GM23338 (cell line): ENCODE measurements around the gene CNTN5. TPM values are rescaled to one million over a fixed set of nuclear protein-coding genes. Genes with fewer than 3 reads are reported as not detected.

Experiments used
- ATAC-seq: fragments of 200-7000 bp; cut with Tn5 transposase; 3 replicates; pipeline ENCODE4 v1.9.1; 2020
- DNase-seq: peaks from one replicate; pipeline ENCODE4 v3.0.0-alpha.2; 2015; ENCODE audit warnings: low spot score
- H2AFZ ChIP-seq: fragments of 200-600 bp; sonication (generic); 2 replicates; pipeline ENCODE4 v1.8.0; 2016; ENCODE audit warnings: antibody characterized with exemption, mild to moderate bottlenecking, moderate library complexity
- H3F3A ChIP-seq: fragments of 200-600 bp; sonication (generic); replicated peaks from 2 replicates; pipeline ENCODE4 v1.8.0; 2017; ENCODE audit warnings: antibody characterized with exemption, mixed run types, low read depth
- H3K27ac ChIP-seq: fragments of 200-600 bp; sonication (generic); 2 replicates; pipeline ENCODE4 v1.6.1; 2016; ENCODE audit warnings: low read depth
- H3K27me3 ChIP-seq: fragments of 200-600 bp; sonication (generic); 2 replicates; pipeline ENCODE4 v1.8.0; 2016; ENCODE audit warnings: mild to moderate bottlenecking, mixed run types, moderate library complexity; ENCODE audit not compliant: insufficient read depth
- H3K36me3 ChIP-seq: fragments of 200-600 bp; sonication (generic); 2 replicates; pipeline ENCODE4 v1.8.0; 2016; ENCODE audit warnings: mild to moderate bottlenecking; ENCODE audit not compliant: insufficient read depth
- H3K4me1 ChIP-seq: fragments of 200-600 bp; sonication (generic); 2 replicates; pipeline ENCODE4 v1.8.0; 2016; ENCODE audit warnings: mild to moderate bottlenecking, moderate library complexity; ENCODE audit not compliant: insufficient read depth
- H3K4me2 ChIP-seq: fragments of 200-600 bp; sonication (generic); 2 replicates; pipeline ENCODE4 v1.7.1; 2017; ENCODE audit warnings: mixed run types
- H3K4me3 ChIP-seq: fragments of 200-600 bp; sonication (generic); 2 replicates; pipeline ENCODE4 v1.6.1; 2016; ENCODE audit warnings: mixed run types
- H3K79me2 ChIP-seq: fragments of 200-600 bp; sonication (generic); replicated peaks from 2 replicates; pipeline ENCODE4 v1.8.0; 2017; ENCODE audit warnings: mild to moderate bottlenecking; ENCODE audit not compliant: insufficient read depth
- H3K9me2 ChIP-seq: fragments of 200-600 bp; sonication (generic); 2 replicates; pipeline ENCODE4 v1.8.0; 2017; ENCODE audit not compliant: insufficient read depth
- H4K20me1 ChIP-seq: fragments of 200-600 bp; sonication (generic); replicated peaks from 2 replicates; pipeline ENCODE4 v1.8.0; 2017; ENCODE audit warnings: mild to moderate bottlenecking; ENCODE audit not compliant: insufficient read depth
- H3K27ac Mint-ChIP-seq: 2 replicates; pipeline ENCODE4 v1.8.0; 2020; ENCODE audit warnings: inconsistent platforms, mild to moderate bottlenecking, moderate library complexity, mixed read lengths
- H3K27me3 Mint-ChIP-seq: 3 replicates; pipeline ENCODE4 v1.8.0; 2022; ENCODE audit warnings: low read depth, mild to moderate bottlenecking, moderate library complexity, mixed read lengths, inconsistent platforms; ENCODE audit not compliant: insufficient read depth, poor library complexity
- H3K36me3 Mint-ChIP-seq: 3 replicates; pipeline ENCODE4 v1.8.0; 2021; ENCODE audit warnings: low read depth, mild to moderate bottlenecking, inconsistent platforms, moderate library complexity, mixed read lengths
- H3K4me1 Mint-ChIP-seq: 3 replicates; pipeline ENCODE4 v1.8.0; 2020; ENCODE audit warnings: mild to moderate bottlenecking, inconsistent platforms, mixed read lengths
- H3K4me3 Mint-ChIP-seq: 3 replicates; pipeline ENCODE4 v1.8.0; 2021; ENCODE audit warnings: moderate library complexity, mild to moderate bottlenecking, inconsistent platforms, mixed read lengths
- H3K9me3 Mint-ChIP-seq: 3 replicates; pipeline ENCODE4 v1.8.0; 2020; ENCODE audit warnings: moderate library complexity, mild to moderate bottlenecking, inconsistent platforms, mixed read lengths
- ETS1 ChIP-seq: IDR thresholded peaks from 2 replicates; pipeline ENCODE4 v1.6.1; 2016; ENCODE audit warnings: antibody characterized with exemption
- EZH2 ChIP-seq: fragments of 200-600 bp; sonication (generic); IDR thresholded peaks from one replicate; pipeline ENCODE4 v1.8.0; 2017; ENCODE audit warnings: antibody characterized with exemption, mild to moderate bottlenecking, low read depth; ENCODE audit not compliant: unreplicated experiment
- EZH2phosphoT487 ChIP-seq: fragments of 200-600 bp; sonication (generic); IDR thresholded peaks from one replicate; pipeline ENCODE4 v1.8.1; 2018; ENCODE audit warnings: antibody characterized with exemption; ENCODE audit not compliant: unreplicated experiment
- JUNB ChIP-seq: IDR thresholded peaks from one replicate; pipeline ENCODE4 v1.6.1; 2016; ENCODE audit warnings: antibody characterized with exemption; ENCODE audit not compliant: unreplicated experiment
- NANOG ChIP-seq: IDR thresholded peaks from 2 replicates; pipeline ENCODE4 v1.6.1; 2016; ENCODE audit warnings: antibody characterized with exemption, borderline replicate concordance
- POLR2AphosphoS5 ChIP-seq: IDR thresholded peaks from 2 replicates; pipeline ENCODE4 v1.6.1; 2016; ENCODE audit warnings: antibody characterized with exemption, low read depth
- REST ChIP-seq: IDR thresholded peaks from one replicate; pipeline ENCODE4 v1.6.1; 2018; ENCODE audit warnings: antibody characterized with exemption; ENCODE audit not compliant: unreplicated experiment
- STAT1 ChIP-seq: IDR thresholded peaks from one replicate; pipeline ENCODE4 v1.6.1; 2016; ENCODE audit warnings: antibody characterized with exemption; ENCODE audit not compliant: unreplicated experiment
- ZNF114 ChIP-seq: fragments of 250-450 bp; sonication (Bioruptor Pico); IDR thresholded peaks from 2 replicates; pipeline ENCODE4 v1.5.0; 2020; ENCODE audit warnings: mild to moderate bottlenecking, moderate library complexity
- polyA plus RNA-seq: library from polyadenylated mRNA; unstranded; fragments of >200 nt; fragmentation: Nextera tagmentation; extraction: Ambion mirVana; gene quantifications from 2 replicates; pipeline ENCODE4 v1.2.1, GENCODE V29; 2016
- total RNA-seq: library from RNA; depleted of rRNA; stranded (reverse); fragments of >200 nt; shearing (Covaris generic); gene quantifications from 2 replicates; pipeline ENCODE4 v1.2.3, GENCODE V29; 2014
- TF ChIP-seq, protein P1 (sequence below), 2 experiments: fragments of 200-600 bp in 1 of 2; sonication (generic) in 1 of 2; conservative IDR thresholded peaks; 2 replicates each; pipeline versions ENCODE4 v1.5.1 to v1.6.1; 2016 to 2017; ENCODE audit warnings: antibody characterized with exemption in 2 of 2, low read depth in 2 of 2, mild to moderate bottlenecking in 2 of 2, moderate library complexity in 1 of 2
- TF ChIP-seq, protein P2 (sequence below): fragments of 250-450 bp; sonication (Bioruptor Pico); IDR thresholded peaks from 2 replicates; pipeline ENCODE4 v1.5.0; 2020; ENCODE audit warnings: mild to moderate bottlenecking, moderate library complexity

CNTN5 gene
- total and polyA plus RNA-seq, 2 experiments from 2014 or later = not detected

- no peak for ATAC-seq
- no peak overlapping the region for H3K27ac ChIP-seq
- Mint-ChIP-seq H3K4me3 (no peak overlapping the region), H3K4me1 (peaks cover 10% of the 10 kb centered on the region), H3K9me3 (no peaks in the 10 kb centered on the region), H3K36me3 (no peaks in the 10 kb centered on the region), H3K27me3 (peaks cover 2% of the 10 kb centered on the region), H3K27ac (no peak overlapping the region)
- no peak for DNase-seq
- no peaks in the 10 kb centered on the region for H3K36me3 ChIP-seq
- H3K9me2 ChIP-seq = no peaks in the 10 kb centered on the region
- no peaks in the 10 kb centered on the region for H3K27me3 ChIP-seq
- no peaks in the 10 kb centered on the region for H3F3A ChIP-seq
- no peak overlapping the region for H3K4me2 ChIP-seq
- no peak overlapping the region for H2AFZ ChIP-seq
- no peaks in the 10 kb centered on the region for H3K79me2 ChIP-seq
- no peak for TF ChIP-seq NANOG
- TF ChIP-seq ETS1 = no peak
- TF ChIP-seq STAT1 = no peak
- TF ChIP-seq POLR2AphosphoS5 = no peak
- TF ChIP-seq, protein P1, sequence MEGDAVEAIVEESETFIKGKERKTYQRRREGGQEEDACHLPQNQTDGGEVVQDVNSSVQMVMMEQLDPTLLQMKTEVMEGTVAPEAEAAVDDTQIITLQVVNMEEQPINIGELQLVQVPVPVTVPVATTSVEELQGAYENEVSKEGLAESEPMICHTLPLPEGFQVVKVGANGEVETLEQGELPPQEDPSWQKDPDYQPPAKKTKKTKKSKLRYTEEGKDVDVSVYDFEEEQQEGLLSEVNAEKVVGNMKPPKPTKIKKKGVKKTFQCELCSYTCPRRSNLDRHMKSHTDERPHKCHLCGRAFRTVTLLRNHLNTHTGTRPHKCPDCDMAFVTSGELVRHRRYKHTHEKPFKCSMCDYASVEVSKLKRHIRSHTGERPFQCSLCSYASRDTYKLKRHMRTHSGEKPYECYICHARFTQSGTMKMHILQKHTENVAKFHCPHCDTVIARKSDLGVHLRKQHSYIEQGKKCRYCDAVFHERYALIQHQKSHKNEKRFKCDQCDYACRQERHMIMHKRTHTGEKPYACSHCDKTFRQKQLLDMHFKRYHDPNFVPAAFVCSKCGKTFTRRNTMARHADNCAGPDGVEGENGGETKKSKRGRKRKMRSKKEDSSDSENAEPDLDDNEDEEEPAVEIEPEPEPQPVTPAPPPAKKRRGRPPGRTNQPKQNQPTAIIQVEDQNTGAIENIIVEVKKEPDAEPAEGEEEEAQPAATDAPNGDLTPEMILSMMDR (conservative IDR thresholded peaks at IDR 0.05; ENCODE audit: low read depth in 2 of 2) = no peak
- no peak for TF ChIP-seq EZH2phosphoT487
- TF ChIP-seq REST = no peak
- TF ChIP-seq, protein P2, sequence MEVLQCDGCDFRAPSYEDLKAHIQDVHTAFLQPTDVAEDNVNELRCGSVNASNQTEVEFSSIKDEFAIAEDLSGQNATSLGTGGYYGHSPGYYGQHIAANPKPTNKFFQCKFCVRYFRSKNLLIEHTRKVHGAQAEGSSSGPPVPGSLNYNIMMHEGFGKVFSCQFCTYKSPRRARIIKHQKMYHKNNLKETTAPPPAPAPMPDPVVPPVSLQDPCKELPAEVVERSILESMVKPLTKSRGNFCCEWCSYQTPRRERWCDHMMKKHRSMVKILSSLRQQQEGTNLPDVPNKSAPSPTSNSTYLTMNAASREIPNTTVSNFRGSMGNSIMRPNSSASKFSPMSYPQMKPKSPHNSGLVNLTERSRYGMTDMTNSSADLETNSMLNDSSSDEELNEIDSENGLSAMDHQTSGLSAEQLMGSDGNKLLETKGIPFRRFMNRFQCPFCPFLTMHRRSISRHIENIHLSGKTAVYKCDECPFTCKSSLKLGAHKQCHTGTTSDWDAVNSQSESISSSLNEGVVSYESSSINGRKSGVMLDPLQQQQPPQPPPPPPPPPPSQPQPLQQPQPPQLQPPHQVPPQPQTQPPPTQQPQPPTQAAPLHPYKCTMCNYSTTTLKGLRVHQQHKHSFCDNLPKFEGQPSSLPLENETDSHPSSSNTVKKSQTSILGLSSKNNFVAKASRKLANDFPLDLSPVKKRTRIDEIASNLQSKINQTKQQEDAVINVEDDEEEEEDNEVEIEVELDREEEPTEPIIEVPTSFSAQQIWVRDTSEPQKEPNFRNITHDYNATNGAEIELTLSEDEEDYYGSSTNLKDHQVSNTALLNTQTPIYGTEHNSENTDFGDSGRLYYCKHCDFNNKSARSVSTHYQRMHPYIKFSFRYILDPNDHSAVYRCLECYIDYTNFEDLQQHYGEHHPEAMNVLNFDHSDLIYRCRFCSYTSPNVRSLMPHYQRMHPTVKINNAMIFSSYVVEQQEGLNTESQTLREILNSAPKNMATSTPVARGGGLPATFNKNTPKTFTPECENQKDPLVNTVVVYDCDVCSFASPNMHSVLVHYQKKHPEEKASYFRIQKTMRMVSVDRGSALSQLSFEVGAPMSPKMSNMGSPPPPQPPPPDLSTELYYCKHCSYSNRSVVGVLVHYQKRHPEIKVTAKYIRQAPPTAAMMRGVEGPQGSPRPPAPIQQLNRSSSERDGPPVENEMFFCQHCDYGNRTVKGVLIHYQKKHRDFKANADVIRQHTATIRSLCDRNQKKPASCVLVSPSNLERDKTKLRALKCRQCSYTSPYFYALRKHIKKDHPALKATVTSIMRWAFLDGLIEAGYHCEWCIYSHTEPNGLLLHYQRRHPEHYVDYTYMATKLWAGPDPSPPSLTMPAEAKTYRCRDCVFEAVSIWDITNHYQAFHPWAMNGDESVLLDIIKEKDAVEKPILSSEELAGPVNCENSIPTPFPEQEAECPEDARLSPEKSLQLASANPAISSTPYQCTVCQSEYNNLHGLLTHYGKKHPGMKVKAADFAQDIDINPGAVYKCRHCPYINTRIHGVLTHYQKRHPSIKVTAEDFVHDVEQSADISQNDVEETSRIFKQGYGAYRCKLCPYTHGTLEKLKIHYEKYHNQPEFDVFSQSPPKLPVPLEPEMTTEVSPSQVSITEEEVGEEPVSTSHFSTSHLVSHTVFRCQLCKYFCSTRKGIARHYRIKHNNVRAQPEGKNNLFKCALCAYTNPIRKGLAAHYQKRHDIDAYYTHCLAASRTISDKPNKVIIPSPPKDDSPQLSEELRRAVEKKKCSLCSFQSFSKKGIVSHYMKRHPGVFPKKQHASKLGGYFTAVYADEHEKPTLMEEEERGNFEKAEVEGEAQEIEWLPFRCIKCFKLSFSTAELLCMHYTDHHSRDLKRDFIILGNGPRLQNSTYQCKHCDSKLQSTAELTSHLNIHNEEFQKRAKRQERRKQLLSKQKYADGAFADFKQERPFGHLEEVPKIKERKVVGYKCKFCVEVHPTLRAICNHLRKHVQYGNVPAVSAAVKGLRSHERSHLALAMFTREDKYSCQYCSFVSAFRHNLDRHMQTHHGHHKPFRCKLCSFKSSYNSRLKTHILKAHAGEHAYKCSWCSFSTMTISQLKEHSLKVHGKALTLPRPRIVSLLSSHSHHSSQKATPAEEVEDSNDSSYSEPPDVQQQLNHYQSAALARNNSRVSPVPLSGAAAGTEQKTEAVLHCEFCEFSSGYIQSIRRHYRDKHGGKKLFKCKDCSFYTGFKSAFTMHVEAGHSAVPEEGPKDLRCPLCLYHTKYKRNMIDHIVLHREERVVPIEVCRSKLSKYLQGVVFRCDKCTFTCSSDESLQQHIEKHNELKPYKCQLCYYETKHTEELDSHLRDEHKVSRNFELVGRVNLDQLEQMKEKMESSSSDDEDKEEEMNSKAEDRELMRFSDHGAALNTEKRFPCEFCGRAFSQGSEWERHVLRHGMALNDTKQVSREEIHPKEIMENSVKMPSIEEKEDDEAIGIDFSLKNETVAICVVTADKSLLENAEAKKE = no peak
- TF ChIP-seq JUNB = no peak
- no peak for TF ChIP-seq EZH2
- TF ChIP-seq ZNF114 (CRISPR knock-in tag) = no peak
- H4K20me1 ChIP-seq = no peaks in the 10 kb centered on the region
- H3K4me1 ChIP-seq = peaks cover 10% of the 10 kb centered on the region; the same call in 1 of the 2 replicates
- H3K4me3 ChIP-seq = no peak overlapping the region
Observed at GRCh38 chr11:99505316-99505715, 484.6 kb downstream of the CNTN5 start.
